SJCRH30 (cell line): ENCODE data around the gene C4orf46. TPM values are rescaled to one million over a fixed set of nuclear protein-coding genes. Genes with fewer than 3 reads are reported as not detected.
"Not testable (repeated sequence)": the region's sequence is repeated elsewhere in the genome, so short reads cannot be mapped to it uniquely, and the experiment has no call there.

Experiments used
- DNase-seq, 2 experiments: peaks; one replicate each; pipeline ENCODE4 v3.0.0-alpha.2; 2015 to 2020
- H3K27ac ChIP-seq: fragments of 250-450 bp; sonication (Bioruptor Pico); 2 replicates; pipeline ENCODE4 v1.5.1; 2020; ENCODE audit warnings: mild to moderate bottlenecking, moderate library complexity
- H3K27me3 ChIP-seq: fragments of 250-450 bp; sonication (Bioruptor Pico); 2 replicates; pipeline ENCODE4 v1.5.1; 2020; ENCODE audit warnings: mild to moderate bottlenecking, moderate library complexity
- H3K36me3 ChIP-seq: fragments of 250-450 bp; sonication (Bioruptor Pico); 2 replicates; pipeline ENCODE4 v1.5.1; 2020; ENCODE audit warnings: mild to moderate bottlenecking, moderate library complexity
- H3K4me1 ChIP-seq: fragments of 250-450 bp; sonication (Bioruptor Pico); 2 replicates; pipeline ENCODE4 v1.5.1; 2020; ENCODE audit warnings: mild to moderate bottlenecking, moderate library complexity
- H3K4me3 ChIP-seq: fragments of 250-450 bp; sonication (Bioruptor Pico); 2 replicates; pipeline ENCODE4 v1.5.1; 2020; ENCODE audit warnings: mild to moderate bottlenecking, moderate library complexity
- H3K9me3 ChIP-seq: fragments of 250-450 bp; sonication (Bioruptor Pico); replicated peaks from 2 replicates; pipeline ENCODE4 v1.5.1; 2020; ENCODE audit warnings: mild to moderate bottlenecking, moderate library complexity
- total RNA-seq: library from RNA; depleted of rRNA; stranded (reverse); fragments of >200 nt; shearing (Covaris generic); gene quantifications from 2 replicates; pipeline ENCODE4 v1.2.3, GENCODE V29; 2014; rRNA removed

Gene C4orf46
- total RNA-seq: 26.4 and 29.1 TPM in 2 replicates

GRCh38 chr4:158671665-158671914 is at the start of gene C4orf46:
TSS of gene C4orf46 (minus strand) at chr4:158671887. CDS start at chr4:158671801, 86 bp downstream.
- no peaks in the 10 kb centered on the region for H3K9me3 ChIP-seq
- peak within 1 kb of the TSS; percentile 99 for H3K4me3 ChIP-seq
- no peaks in the 10 kb centered on the region for H3K27me3 ChIP-seq
- H3K27ac ChIP-seq: peak within 1 kb of the TSS; percentile 99
- H3K4me1 ChIP-seq: no peaks in the 10 kb centered on the region
- H3K36me3 ChIP-seq: peaks cover 7% of the 10 kb centered on the region
- no peak for DNase-seq

DNA sequence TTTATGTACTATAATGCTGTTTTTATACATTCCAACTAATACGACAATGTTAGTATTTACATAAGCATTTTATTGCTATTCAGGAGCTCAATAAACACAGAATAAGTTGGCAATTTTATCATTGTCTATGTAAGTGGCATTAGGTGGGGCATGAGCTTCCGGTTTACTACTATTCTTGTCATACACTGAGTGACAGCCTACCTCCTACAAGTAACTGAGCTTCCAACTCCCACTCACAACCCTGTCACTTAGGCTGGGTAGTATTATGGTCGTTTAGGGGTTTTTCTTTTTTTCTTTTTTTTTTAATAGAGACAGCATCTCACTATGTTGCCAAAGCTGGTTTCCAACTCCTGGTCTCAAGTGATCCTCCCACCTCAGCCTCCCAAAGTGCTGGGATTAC is 44.1 kb upstream of the C4orf46 start:
- Histone ChIP-seq H3K27me3 (no peaks in the 10 kb centered on the region), H3K4me3 (no peak overlapping the region), H3K36me3 (peaks cover 9% of the 10 kb centered on the region), H3K27ac (no peak overlapping the region), H3K9me3 (no peaks in the 10 kb centered on the region), H3K4me1 (no peaks in the 10 kb centered on the region)
- no peak for DNase-seq

DNA sequence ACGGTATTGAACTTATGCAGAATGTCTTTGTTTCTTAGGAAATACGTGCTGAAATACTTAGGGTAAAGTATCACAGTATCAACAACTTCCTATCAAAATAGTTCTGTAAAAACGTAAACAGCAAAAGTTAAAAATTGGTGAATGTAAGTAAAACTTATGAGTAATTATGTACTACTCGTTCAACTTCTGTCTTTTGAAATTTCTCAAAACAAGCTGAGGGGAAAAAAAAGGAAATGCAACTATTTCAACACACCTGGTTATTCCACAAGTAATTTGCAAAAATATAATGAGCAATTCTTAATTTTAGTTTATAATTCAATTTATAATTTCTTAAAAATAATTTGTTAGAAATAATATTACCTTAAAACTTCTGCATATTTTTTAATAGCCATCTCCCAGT is 43.2 kb upstream of the C4orf46 start:
- DNase-seq: no peak
- Histone ChIP-seq H3K4me3 (no peak overlapping the region), H3K4me1 (no peaks in the 10 kb centered on the region), H3K27me3 (no peaks in the 10 kb centered on the region), H3K27ac (no peak overlapping the region), H3K9me3 (no peaks in the 10 kb centered on the region), H3K36me3 (peaks cover 15% of the 10 kb centered on the region)

DNA sequence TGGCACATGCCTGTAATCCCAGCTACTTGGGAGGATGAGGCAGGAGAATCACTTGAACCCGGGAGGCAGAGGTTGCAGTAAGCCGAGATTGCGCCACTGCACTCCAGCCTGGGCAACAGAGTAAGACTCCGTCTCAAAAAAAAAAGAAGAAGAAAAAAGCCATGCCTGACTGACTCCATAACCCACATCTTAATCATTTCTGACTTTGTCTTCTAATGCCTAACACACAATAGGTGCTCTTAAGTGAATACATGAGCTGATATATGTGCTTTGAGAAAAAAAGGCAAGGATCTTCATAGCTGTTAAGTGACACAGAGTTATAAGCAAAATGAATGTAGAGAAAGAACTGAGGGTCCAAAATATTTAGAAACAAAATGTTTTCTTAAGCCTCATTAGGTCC is 40.9 kb upstream of the C4orf46 start:
- DNase-seq, H3K4me1 ChIP-seq, H3K4me3 ChIP-seq, H3K27ac ChIP-seq, H3K27me3 ChIP-seq, H3K9me3 ChIP-seq: not testable (repeated sequence)
- peaks cover 20% of the 10 kb centered on the region for H3K36me3 ChIP-seq

DNA sequence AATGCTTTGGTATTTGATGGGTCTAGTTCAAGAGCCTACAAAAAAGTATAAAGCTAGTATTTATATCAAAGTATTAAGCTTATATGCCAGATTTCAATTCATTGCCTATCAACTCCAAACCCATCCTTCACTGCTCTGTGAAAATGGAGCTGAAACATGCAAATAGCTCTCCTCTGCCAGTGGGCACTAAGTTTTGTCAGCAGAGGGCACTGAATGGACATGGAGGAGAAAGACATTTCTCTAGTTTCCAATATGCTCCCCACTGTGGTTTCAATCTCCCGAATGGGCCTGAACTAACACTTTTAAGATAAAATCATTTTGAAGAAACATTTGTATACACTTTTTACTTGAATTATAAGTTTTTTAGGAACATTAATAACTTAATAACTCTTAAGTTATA is 39.1 kb upstream of the C4orf46 start:
- Histone ChIP-seq H3K4me3 (no peak overlapping the region), H3K4me1 (no peaks in the 10 kb centered on the region), H3K9me3 (no peaks in the 10 kb centered on the region), H3K27me3 (no peaks in the 10 kb centered on the region), H3K27ac (no peak overlapping the region), H3K36me3 (peaks cover 20% of the 10 kb centered on the region)
- DNase-seq: peak in 1 of 2 experiments; percentile 1

- DNase-seq: no peak
- no peaks in the 10 kb centered on the region for H3K27me3 ChIP-seq
- no peaks in the 10 kb centered on the region; the same call in 1 of the 2 replicates for H3K36me3 ChIP-seq
- H3K4me1 ChIP-seq: no peaks in the 10 kb centered on the region
- H3K4me3 ChIP-seq: no peak overlapping the region
- H3K27ac ChIP-seq: no peak overlapping the region
- no peaks in the 10 kb centered on the region for H3K9me3 ChIP-seq
These were observed 32.6 kb upstream of the C4orf46 start for GRCh38 chr4:158704274-158704673.

- H3K27me3 ChIP-seq: no peaks in the 10 kb centered on the region
- no peak overlapping the region for H3K27ac ChIP-seq
- DNase-seq: no peak
These were observed 17.1 kb upstream of the C4orf46 start for GRCh38 chr4:158688813-158689212.

DNA sequence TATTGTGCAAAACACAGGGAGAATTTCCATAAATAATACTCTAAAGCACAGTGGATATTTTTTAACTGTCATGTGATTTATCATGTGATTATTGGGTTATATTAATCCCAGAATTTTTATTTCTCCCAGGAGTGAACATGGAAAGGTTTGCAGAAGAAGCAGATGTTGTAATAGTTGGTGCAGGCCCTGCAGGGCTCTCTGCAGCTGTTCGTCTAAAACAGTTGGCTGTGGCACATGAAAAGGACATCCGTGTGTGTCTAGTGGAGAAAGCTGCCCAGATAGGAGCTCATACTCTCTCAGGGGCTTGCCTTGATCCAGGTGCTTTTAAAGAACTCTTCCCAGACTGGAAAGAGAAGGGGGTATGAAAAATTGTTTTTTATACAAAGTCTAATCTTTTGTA is 10.4 kb upstream of the C4orf46 start:
- Histone ChIP-seq H3K9me3 (no peaks in the 10 kb centered on the region), H3K27me3 (no peaks in the 10 kb centered on the region), H3K36me3 (no peaks in the 10 kb centered on the region), H3K4me3 (no peak overlapping the region), H3K27ac (no peak overlapping the region), H3K4me1 (no peaks in the 10 kb centered on the region)
- peak; percentile 9 to 25 for DNase-seq

More at GRCh38 chr4:158688813-158689212, 17.1 kb upstream of the C4orf46 start:
- no peak overlapping the region for H3K4me3 ChIP-seq
- no peaks in the 10 kb centered on the region for H3K4me1 ChIP-seq
- no peaks in the 10 kb centered on the region for H3K36me3 ChIP-seq
- no peaks in the 10 kb centered on the region for H3K9me3 ChIP-seq

DNA sequence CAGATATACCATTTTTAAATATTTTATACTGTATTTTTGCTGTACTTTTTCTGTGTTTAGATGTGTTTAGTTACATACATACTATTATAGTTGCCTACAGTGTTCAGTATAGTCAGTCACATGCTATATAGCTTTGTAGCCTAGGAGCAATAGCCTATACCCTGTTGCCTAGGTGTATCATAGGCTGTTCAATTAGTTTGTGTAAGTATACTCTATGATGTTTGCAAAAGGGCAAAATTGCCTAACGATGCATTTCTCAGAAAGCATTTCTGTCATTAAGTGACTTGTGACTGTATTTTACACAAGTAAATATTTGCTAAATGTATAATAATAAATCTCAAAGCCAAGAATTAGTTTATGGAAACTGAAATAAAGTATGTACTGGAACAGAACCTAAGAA is 9.9 kb upstream of the C4orf46 start:
- H3K36me3 ChIP-seq: no peaks in the 10 kb centered on the region
- DNase-seq: no peak
- no peak overlapping the region for H3K4me3 ChIP-seq

GRCh38 chr4:158678767-158679166 is 7.1 kb upstream of the C4orf46 start:
- Histone ChIP-seq H3K27ac (no peak overlapping the region), H3K36me3 (no peaks in the 10 kb centered on the region), H3K9me3 (no peaks in the 10 kb centered on the region), H3K4me1 (no peaks in the 10 kb centered on the region), H3K4me3 (no peak overlapping the region), H3K27me3 (no peaks in the 10 kb centered on the region)
- DNase-seq: no peak

More for the DNA sequence above, 9.9 kb upstream of the C4orf46 start:
- Histone ChIP-seq H3K27ac (no peak overlapping the region), H3K9me3 (no peaks in the 10 kb centered on the region), H3K4me1 (no peaks in the 10 kb centered on the region), H3K27me3 (no peaks in the 10 kb centered on the region)

DNA sequence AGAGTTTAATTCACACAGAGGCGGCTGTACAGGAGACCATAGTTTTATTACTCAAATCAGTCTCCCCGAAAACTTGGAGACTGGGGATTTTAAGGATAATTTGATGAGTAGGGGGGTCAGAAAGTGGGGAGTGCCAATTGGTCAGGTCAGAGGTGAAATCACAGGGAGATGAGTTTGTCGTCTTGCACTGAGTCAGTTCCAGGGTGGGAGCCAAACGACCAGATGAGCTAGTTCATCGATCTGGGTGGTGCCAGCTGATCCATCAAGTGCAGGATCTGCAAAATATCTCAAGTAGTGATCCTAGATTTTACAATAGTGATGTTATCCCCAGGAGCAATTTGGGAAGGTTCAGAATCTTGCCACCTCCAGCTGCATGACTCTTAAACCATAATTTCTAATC is 4.4 kb upstream of the C4orf46 start:
- no peaks in the 10 kb centered on the region for H3K36me3 ChIP-seq
- DNase-seq: no peak
- H3K27ac ChIP-seq: no peak overlapping the region
- H3K4me3 ChIP-seq: no peak overlapping the region
- no peaks in the 10 kb centered on the region for H3K27me3 ChIP-seq
- no peaks in the 10 kb centered on the region for H3K4me1 ChIP-seq
- no peaks in the 10 kb centered on the region for H3K9me3 ChIP-seq

- H3K4me1 ChIP-seq: no peaks in the 10 kb centered on the region
- DNase-seq: no peak
- H3K36me3 ChIP-seq: no peaks in the 10 kb centered on the region; the same call in 1 of the 2 replicates
- no peak overlapping the region for H3K27ac ChIP-seq
- H3K4me3 ChIP-seq: no peak overlapping the region
- no peaks in the 10 kb centered on the region for H3K27me3 ChIP-seq
- no peaks in the 10 kb centered on the region for H3K9me3 ChIP-seq
These were observed 1.9 kb upstream of the C4orf46 start for GRCh38 chr4:158673633-158674032.

- Histone ChIP-seq H3K4me1 (no peaks in the 10 kb centered on the region), H3K9me3 (no peaks in the 10 kb centered on the region), H3K36me3 (peaks cover 7% of the 10 kb centered on the region; the same call in 1 of the 2 replicates), H3K27me3 (no peaks in the 10 kb centered on the region), H3K4me3 (peak within 1 kb of the TSS; percentile 99), H3K27ac (peak within 1 kb of the TSS; percentile 99)
- peak; percentile 94 to 95 for DNase-seq
These were observed 474 bp upstream of the C4orf46 start, which contains the start of gene ETFDH for GRCh38 chr4:158671915-158672806. TSS of gene ETFDH (plus strand) at chr4:158672296. CDS start at chr4:158672457, 161 bp downstream.

DNA sequence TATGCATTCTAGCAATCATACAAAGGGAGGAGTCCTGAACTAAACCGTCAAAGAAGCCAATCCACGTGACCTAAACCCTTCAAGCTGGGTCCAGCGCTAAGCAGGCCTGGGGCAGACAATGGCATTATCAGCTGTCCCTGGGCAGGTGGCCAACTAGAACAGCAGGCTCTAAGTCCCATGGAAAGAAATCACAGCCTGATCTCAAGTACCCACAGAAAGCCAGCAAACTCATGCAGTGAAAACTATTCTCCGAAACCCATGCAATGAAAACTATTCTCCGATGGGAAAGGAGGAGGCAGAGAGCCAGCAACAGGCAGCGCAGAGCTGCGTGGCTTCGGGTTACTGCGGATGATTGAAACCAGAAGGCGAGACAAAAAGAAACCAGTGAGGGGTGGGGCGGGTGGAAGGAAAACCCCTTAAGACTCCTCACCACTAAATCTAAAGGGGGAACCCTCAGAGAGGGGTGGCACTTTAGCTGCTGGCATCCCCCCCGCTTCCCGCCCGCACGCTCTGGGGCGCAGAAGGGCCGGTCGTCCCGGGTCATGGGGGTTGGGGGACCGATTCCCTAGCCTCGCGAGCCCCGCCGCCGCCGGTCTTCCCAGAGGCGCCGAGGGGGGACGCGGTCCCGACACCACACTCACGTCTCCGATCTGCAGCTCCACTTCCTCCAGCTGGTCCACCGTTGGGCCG is 567 bp downstream of the C4orf46 start:
- H3K27me3 ChIP-seq: no peaks in the 10 kb centered on the region
- H3K4me3 ChIP-seq: peak overlapping the region; percentile 99
- H3K36me3 ChIP-seq: peaks cover 7% of the 10 kb centered on the region
- H3K27ac ChIP-seq: peak overlapping the region; percentile 99
- no peaks in the 10 kb centered on the region for H3K4me1 ChIP-seq
- H3K9me3 ChIP-seq: no peaks in the 10 kb centered on the region
- peak; percentile 82 to 85 for DNase-seq

DNA sequence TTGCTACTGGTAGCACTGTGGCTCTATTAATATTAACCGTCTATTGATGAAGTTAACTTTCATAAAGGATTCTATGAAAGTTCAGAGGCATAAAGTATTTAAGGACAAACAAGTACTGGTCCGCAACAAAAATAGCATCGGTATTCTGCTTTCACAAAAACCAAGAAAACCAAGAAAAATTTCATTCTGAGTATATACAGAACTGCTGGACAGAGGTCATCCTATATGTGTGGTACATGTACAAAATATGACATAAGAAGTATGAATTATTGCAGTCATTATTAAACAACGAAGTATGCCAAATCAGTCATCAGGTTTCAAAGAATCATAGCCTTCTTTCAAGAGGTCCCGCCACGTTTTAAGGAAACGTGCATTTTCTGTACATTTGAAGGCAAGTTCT is 2.4 kb downstream of the C4orf46 start:
- no peak for DNase-seq

More for the DNA sequence above, 2.4 kb downstream of the C4orf46 start:
- no peak overlapping the region for H3K4me3 ChIP-seq
- H3K27ac ChIP-seq: no peak overlapping the region
- H3K4me1 ChIP-seq: no peaks in the 10 kb centered on the region
- no peaks in the 10 kb centered on the region for H3K27me3 ChIP-seq
- no peaks in the 10 kb centered on the region for H3K9me3 ChIP-seq
- H3K36me3 ChIP-seq: peaks cover 7% of the 10 kb centered on the region
